ENCODE data around the gene DDX42. TPM values are rescaled to one million over a fixed set of nuclear protein-coding genes. Genes with fewer than 3 reads are reported as not detected.

Gene DDX42
- total RNA-seq, 1 experiment from 2014 or later = 184 TPM

DNA sequence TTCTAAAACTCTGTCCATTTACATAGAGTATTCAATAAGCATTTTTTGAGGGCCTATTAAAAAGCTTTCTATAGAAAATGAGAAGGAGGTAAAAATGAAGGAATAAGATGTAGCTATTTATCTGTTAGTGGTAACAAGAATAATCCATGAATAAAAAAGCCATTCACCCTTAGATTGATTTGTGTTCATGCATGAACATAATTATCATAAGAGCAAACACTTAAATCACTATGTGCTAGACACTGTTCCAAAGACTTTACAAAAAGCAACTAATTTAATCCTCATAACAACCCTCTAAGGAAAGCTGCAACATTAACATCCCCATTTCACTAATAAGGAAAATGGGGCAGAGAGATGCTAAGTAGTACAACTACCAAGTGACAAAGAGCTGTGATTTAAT, 7.2 kb upstream of the DDX42 start:
- Histone ChIP-seq H3K79me2 (ENCODE audit: insufficient read depth, low read length) (peaks cover 29% of the 10 kb centered on the region; the same call in 1 of the 2 replicates), H3K4me1 (ENCODE audit: insufficient read depth, low read length) (no peaks in the 10 kb centered on the region), H4K5ac (ENCODE audit: insufficient read length, low read depth, low read length) (no peak overlapping the region), H2BK20ac (ENCODE audit: low read depth, low read length, poor library complexity, severe bottlenecking) (no peak overlapping the region), H3K23ac (ENCODE audit: insufficient read length, low read depth, low read length) (no peak overlapping the region), H3T11ph (ENCODE audit: low read length) (no peak overlapping the region), H3K4me2 (ENCODE audit: insufficient read depth, insufficient read length, low read length) (no peak overlapping the region), H3K79me1 (ENCODE audit: insufficient read depth, low read depth, low read length, poor library complexity, severe bottlenecking) (peaks cover 3% of the 10 kb centered on the region), H4K8ac (replicated peaks; ENCODE audit: insufficient read length, low read depth, low read length) (no peak overlapping the region), H3K9ac (ENCODE audit: extremely low read depth, insufficient read length, low read length) (no peak overlapping the region), H2BK5ac (ENCODE audit: insufficient read length, low read length) (no peak overlapping the region), H4K91ac (ENCODE audit: insufficient read length, low read depth, low read length) (no peak overlapping the region), H3K18ac (ENCODE audit: insufficient read length, low read depth, low read length) (no peak overlapping the region), H2BK12ac (ENCODE audit: insufficient read length, low read depth, low read length) (no peak overlapping the region), H3K27ac (ENCODE audit: insufficient read length, low read depth, low read length) (no peak overlapping the region), H3K14ac (ENCODE audit: insufficient read depth, low read length) (no peak overlapping the region), H2AFZ (ENCODE audit: low read length) (no peak overlapping the region), H3K4ac (ENCODE audit: low read depth, low read length) (no peak overlapping the region), H3K56ac (ENCODE audit: insufficient read length, low read depth, low read length) (no peak overlapping the region), H2BK120ac (ENCODE audit: low read depth, low read length, poor library complexity, severe bottlenecking) (no peak overlapping the region), H3K23me2 (ENCODE audit: insufficient read length, low read depth, low read length, poor library complexity, severe bottlenecking) (no peaks in the 10 kb centered on the region), H2AK5ac (ENCODE audit: insufficient read length, low read length) (no peak overlapping the region), H3K27me3 (ENCODE audit: insufficient read depth, low read length) (no peaks in the 10 kb centered on the region), H3K9me3 (ENCODE audit: control insufficient read depth, low read depth, low read length) (no peaks in the 10 kb centered on the region), H2BK15ac (ENCODE audit: low read depth, low read length) (no peak overlapping the region), H4K20me1 (ENCODE audit: control insufficient read depth, insufficient read depth, insufficient read length) (no peaks in the 10 kb centered on the region)
- TF ChIP-seq CTCF (conservative IDR thresholded peaks at IDR 0.05) = no peak
- Mint-ChIP-seq H3K4me3 (no peak overlapping the region), H3K9me3 (no peaks in the 10 kb centered on the region), H3K27ac (peak overlapping the region in 1 of 3 experiments; percentile 39; a peak in 1 of 7 replicates), H3K4me1 (peaks cover 4 to 11% of the 10 kb centered on the region in 2 experiments; a peak in 3 of 4 replicates), H3K27me3 (ENCODE audit: low read depth) (no peaks in the 10 kb centered on the region), H3K36me3 (ENCODE audit: insufficient read depth in 1 of 3, low read depth in 3 of 3) (peaks cover 24 to 46% (median 39%) of the 10 kb centered on the region in 3 experiments; a peak in 6 of 7 replicates)
- DNase-seq = no peak
